HL-60 (cell line): ENCODE results near the gene ADAMTS14.

Experiments
- POLR2AphosphoS5 ChIP-seq: IDR thresholded peaks from 2 replicates; pipeline ENCODE4 v1.6.1; 2012; ENCODE audit warnings: low read depth
- SPI1 ChIP-seq: IDR thresholded peaks from 2 replicates; pipeline ENCODE4 v1.6.1; 2012; ENCODE audit warnings: low read depth, mild to moderate bottlenecking, borderline replicate concordance
- TF ChIP-seq, protein P1 (sequence below): IDR thresholded peaks from one replicate; pipeline ENCODE4 v1.5.1; 2011; ENCODE audit warnings: low read length, control low read depth, inconsistent platforms; ENCODE audit not compliant: insufficient read depth
- TF ChIP-seq, protein P2 (sequence below): IDR thresholded peaks from 2 replicates; pipeline ENCODE4 v1.6.1; 2012; ENCODE audit warnings: low read depth; ENCODE audit not compliant: insufficient replicate concordance

DNA sequence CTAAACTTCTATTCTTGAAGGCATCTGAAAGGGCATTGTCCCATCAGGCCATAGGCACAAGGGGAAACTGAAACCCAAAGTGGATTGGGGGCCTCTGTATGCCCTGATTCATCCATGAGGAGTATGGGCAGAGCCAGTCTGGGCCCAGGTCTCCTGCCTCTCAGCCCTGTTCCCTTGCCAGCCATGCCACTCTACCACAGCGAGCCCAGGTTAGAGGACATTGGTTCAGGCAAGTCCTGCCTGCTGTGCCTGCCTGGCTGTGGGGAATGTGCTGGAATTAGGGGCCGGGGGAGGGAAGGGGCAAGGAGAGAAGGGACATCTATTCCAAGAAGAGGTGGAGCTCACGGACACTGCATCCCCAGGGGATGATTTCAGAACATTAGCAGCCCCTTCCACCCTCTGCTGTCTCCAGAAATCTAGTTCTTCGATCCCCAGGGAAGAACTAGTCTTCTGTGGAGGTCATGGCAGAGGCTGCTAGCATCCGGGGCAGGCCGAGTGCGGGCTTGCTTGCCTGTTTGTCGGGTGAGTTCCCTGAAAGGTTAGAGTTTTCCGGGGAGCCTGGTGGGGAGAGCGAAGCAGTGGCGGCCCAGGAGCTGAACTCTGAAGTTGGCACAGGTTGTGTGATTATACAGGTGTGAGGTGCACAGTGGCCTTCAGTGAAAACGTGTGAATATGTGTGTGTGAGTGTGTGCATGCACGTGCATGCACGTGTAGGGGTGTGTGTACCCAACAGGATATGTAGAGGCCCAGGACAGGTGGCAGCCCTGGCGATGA lies 75.1 kb downstream of the ADAMTS14 start:
- TF ChIP-seq SPI1, result no peak
- TF ChIP-seq, protein P1, sequence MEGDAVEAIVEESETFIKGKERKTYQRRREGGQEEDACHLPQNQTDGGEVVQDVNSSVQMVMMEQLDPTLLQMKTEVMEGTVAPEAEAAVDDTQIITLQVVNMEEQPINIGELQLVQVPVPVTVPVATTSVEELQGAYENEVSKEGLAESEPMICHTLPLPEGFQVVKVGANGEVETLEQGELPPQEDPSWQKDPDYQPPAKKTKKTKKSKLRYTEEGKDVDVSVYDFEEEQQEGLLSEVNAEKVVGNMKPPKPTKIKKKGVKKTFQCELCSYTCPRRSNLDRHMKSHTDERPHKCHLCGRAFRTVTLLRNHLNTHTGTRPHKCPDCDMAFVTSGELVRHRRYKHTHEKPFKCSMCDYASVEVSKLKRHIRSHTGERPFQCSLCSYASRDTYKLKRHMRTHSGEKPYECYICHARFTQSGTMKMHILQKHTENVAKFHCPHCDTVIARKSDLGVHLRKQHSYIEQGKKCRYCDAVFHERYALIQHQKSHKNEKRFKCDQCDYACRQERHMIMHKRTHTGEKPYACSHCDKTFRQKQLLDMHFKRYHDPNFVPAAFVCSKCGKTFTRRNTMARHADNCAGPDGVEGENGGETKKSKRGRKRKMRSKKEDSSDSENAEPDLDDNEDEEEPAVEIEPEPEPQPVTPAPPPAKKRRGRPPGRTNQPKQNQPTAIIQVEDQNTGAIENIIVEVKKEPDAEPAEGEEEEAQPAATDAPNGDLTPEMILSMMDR, result no peak
- no peak for TF ChIP-seq POLR2AphosphoS5
- TF ChIP-seq, protein P2, sequence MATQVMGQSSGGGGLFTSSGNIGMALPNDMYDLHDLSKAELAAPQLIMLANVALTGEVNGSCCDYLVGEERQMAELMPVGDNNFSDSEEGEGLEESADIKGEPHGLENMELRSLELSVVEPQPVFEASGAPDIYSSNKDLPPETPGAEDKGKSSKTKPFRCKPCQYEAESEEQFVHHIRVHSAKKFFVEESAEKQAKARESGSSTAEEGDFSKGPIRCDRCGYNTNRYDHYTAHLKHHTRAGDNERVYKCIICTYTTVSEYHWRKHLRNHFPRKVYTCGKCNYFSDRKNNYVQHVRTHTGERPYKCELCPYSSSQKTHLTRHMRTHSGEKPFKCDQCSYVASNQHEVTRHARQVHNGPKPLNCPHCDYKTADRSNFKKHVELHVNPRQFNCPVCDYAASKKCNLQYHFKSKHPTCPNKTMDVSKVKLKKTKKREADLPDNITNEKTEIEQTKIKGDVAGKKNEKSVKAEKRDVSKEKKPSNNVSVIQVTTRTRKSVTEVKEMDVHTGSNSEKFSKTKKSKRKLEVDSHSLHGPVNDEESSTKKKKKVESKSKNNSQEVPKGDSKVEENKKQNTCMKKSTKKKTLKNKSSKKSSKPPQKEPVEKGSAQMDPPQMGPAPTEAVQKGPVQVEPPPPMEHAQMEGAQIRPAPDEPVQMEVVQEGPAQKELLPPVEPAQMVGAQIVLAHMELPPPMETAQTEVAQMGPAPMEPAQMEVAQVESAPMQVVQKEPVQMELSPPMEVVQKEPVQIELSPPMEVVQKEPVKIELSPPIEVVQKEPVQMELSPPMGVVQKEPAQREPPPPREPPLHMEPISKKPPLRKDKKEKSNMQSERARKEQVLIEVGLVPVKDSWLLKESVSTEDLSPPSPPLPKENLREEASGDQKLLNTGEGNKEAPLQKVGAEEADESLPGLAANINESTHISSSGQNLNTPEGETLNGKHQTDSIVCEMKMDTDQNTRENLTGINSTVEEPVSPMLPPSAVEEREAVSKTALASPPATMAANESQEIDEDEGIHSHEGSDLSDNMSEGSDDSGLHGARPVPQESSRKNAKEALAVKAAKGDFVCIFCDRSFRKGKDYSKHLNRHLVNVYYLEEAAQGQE, result no peak
